DND-41 (cell line): Measurements from ENCODE around the gene PIK3CG.
"Not testable (repeated sequence)": the region's sequence is repeated elsewhere in the genome, so short reads cannot be mapped to it uniquely, and the experiment has no call there.

Experiments
- ATAC-seq: fragments of 200-7000 bp; cut with Tn5 transposase; 3 replicates; pipeline ENCODE4 v1.9.1; 2021; ENCODE audit warnings: low read depth; ENCODE audit not compliant: insufficient read depth
- DNase-seq: peaks from one replicate; pipeline ENCODE4 v3.0.0-alpha.2; 2020
- H2AFZ ChIP-seq: 2 replicates; pipeline ENCODE4 v1.6.0; 2012; ENCODE audit warnings: low read depth, low read length
- H3K27ac ChIP-seq: 2 replicates; pipeline ENCODE4 v1.5.1; 2012; ENCODE audit warnings: low read length, inconsistent platforms
- H3K27me3 ChIP-seq: fragments of 200-600 bp; sonication (generic); 2 replicates; pipeline ENCODE4 v1.6.0; 2012; ENCODE audit warnings: low read length, mild to moderate bottlenecking, inconsistent platforms; ENCODE audit not compliant: insufficient read depth, poor library complexity
- H3K36me3 ChIP-seq: 2 replicates; pipeline ENCODE4 v1.5.1; 2012; ENCODE audit warnings: low read length, inconsistent platforms; ENCODE audit not compliant: insufficient read depth
- H3K4me1 ChIP-seq: 2 replicates; pipeline ENCODE4 v1.5.1; 2012; ENCODE audit warnings: mild to moderate bottlenecking, low read length; ENCODE audit not compliant: insufficient read depth
- H3K4me2 ChIP-seq: 2 replicates; pipeline ENCODE4 v1.6.0; 2012; ENCODE audit warnings: mild to moderate bottlenecking, moderate library complexity, low read length, inconsistent platforms; ENCODE audit not compliant: insufficient read depth
- H3K4me3 ChIP-seq, 2 experiments: fragments of 200-600 bp in 1 of 2; shearing (Covaris generic) in 1 of 2; 2 replicates each; pipeline ENCODE4 v1.5.1; 2012 to 2016; ENCODE audit warnings: inconsistent platforms in 2 of 2, low read length in 2 of 2, mild to moderate bottlenecking in 2 of 2, low read depth in 1 of 2, moderate library complexity in 1 of 2
- H3K79me2 ChIP-seq: 2 replicates; pipeline ENCODE4 v1.6.0; 2012; ENCODE audit warnings: low read length, inconsistent platforms; ENCODE audit not compliant: insufficient read depth
- H3K9ac ChIP-seq: 2 replicates; pipeline ENCODE4 v1.6.0; 2012; ENCODE audit warnings: low read depth, mild to moderate bottlenecking, inconsistent platforms, low read length, moderate library complexity
- H3K9me3 ChIP-seq: 2 replicates; pipeline ENCODE4 v1.5.1; 2012; ENCODE audit warnings: low read length, moderate library complexity, mild to moderate bottlenecking, inconsistent platforms; ENCODE audit not compliant: insufficient read depth, severe bottlenecking
- H4K20me1 ChIP-seq: 2 replicates; pipeline ENCODE4 v1.6.0; 2012; ENCODE audit warnings: low read length; ENCODE audit not compliant: insufficient read depth
- CTCF ChIP-seq: IDR thresholded peaks from 2 replicates; pipeline ENCODE4 v1.5.1; 2012; ENCODE audit warnings: borderline replicate concordance, low read length, moderate library complexity, mild to moderate bottlenecking; ENCODE audit not compliant: poor library complexity, severe bottlenecking; ENCODE audit errors: extremely low read depth
- EZH2 ChIP-seq: IDR thresholded peaks from 3 replicates; pipeline ENCODE4 v1.6.1; 2012; ENCODE audit warnings: borderline replicate concordance, low read depth, mild to moderate bottlenecking, moderate library complexity, low read length, inconsistent platforms; ENCODE audit not compliant: severe bottlenecking

PIK3CG gene

GRCh38 chr7:106848049-106848448 is 17.0 kb upstream of the PIK3CG start:
- Histone ChIP-seq H2AFZ (no peak overlapping the region), H3K79me2 (no peaks in the 10 kb centered on the region), H3K9ac (no peak overlapping the region), H3K9me3 (no peaks in the 10 kb centered on the region), H3K4me1 (no peaks in the 10 kb centered on the region), H3K4me3 (no peak overlapping the region), H3K27me3 (peaks cover 10% of the 10 kb centered on the region), H3K36me3 (no peaks in the 10 kb centered on the region), H3K4me2 (no peak overlapping the region), H4K20me1 (no peaks in the 10 kb centered on the region), H3K27ac (no peak overlapping the region)
- ATAC-seq, result no peak
- TF ChIP-seq CTCF (no peak), EZH2 (no peak)
- no peak for DNase-seq

DNA sequence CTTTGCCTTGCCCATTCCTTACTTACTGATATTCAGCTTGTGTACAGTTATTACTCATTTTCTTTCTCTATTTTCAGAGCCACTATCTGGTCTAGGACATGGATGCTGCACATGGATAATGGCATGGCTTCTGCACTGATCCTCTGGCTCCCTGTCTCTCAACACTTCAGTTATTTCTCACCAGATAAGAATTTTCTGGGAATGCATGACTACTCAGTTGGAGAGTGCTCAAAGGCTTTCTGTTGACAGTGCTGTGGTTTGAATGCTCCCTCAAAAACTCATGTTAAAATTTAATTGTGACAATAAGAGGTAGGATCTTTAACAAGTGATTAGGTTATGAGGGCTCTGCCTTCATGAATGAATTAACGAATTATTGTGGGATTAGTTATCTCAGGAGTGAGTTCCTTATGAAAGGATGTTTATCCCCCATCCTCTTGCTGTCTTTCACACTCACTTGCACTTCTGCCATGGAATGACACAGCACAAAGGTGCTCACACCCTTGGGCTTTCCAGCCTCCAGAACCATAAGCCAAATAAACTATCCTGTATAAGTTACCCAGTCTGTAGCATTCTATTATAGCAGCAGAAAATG is 16.1 kb upstream of the PIK3CG start:
- ATAC-seq, result no peak
- H3K9ac ChIP-seq, result no peak overlapping the region

GRCh38 chr7:106851632-106852031 is 13.4 kb upstream of the PIK3CG start:
- ATAC-seq, H3K27ac ChIP-seq, DNase-seq, H3K27me3 ChIP-seq, H3K9ac ChIP-seq, H3K79me2 ChIP-seq, H4K20me1 ChIP-seq, H3K4me2 ChIP-seq, H2AFZ ChIP-seq, H3K9me3 ChIP-seq, H3K36me3 ChIP-seq, H3K4me1 ChIP-seq, H3K4me3 ChIP-seq: not testable (repeated sequence)

More for the DNA sequence above, 16.1 kb upstream of the PIK3CG start:
- Histone ChIP-seq H3K4me1 (no peaks in the 10 kb centered on the region), H3K4me3 (no peak overlapping the region), H3K27ac (no peak overlapping the region), H3K4me2 (no peak overlapping the region), H4K20me1 (no peaks in the 10 kb centered on the region), H2AFZ (no peak overlapping the region), H3K27me3 (peaks cover 10% of the 10 kb centered on the region), H3K79me2 (no peaks in the 10 kb centered on the region), H3K9me3 (no peaks in the 10 kb centered on the region), H3K36me3 (no peaks in the 10 kb centered on the region)
- DNase-seq, result no peak
- TF ChIP-seq CTCF, result no peak

DNA sequence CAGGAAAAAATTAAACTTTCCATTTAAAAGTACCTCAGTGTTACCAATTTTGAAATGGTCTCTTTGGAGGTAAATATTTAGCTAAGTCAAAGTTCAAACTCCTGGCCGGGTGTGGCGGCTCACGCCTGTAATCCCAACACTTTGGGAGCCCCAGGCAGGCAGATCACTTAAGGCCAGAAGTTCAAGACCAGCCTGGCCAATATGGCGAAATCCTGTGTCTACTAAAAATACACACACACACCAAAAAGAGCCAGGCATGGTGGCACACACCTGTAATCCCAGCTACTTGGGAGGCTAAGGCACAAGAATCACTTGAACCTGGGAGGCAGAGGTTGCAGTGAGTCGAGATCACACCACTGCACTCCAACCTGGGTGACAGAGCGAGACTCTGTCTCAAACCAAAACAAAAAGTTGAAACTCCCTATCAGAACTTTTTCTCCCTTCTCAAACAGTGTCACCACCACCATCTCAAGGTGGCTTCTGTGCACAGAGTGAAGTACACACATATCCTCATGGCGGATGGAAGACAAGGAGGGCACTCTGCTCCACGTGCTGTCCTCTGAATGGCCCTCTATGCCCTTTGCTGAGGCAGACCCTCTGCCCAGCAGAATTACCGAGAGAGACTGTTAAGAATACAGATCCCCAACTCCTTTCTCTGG is 11.7 kb upstream of the PIK3CG start:
- Histone ChIP-seq H3K9ac (no peak overlapping the region), H3K4me1 (no peaks in the 10 kb centered on the region), H3K36me3 (no peaks in the 10 kb centered on the region), H3K9me3 (no peaks in the 10 kb centered on the region), H3K4me3 (no peak overlapping the region), H4K20me1 (no peaks in the 10 kb centered on the region), H3K4me2 (no peak overlapping the region), H2AFZ (no peak overlapping the region), H3K27me3 (no peaks in the 10 kb centered on the region), H3K79me2 (no peaks in the 10 kb centered on the region), H3K27ac (no peak overlapping the region)
- TF ChIP-seq EZH2 (no peak), CTCF (no peak)
- ATAC-seq (no peak), DNase-seq (no peak)
